Hematopoietic multipotent progenitor cell (in vitro differentiated cells): Measurements from ENCODE around the gene LHFPL2. TPM values are rescaled to one million over a fixed set of nuclear protein-coding genes. Genes with fewer than 3 reads are reported as not detected.
"Not testable (repeated sequence)": the region's sequence is repeated elsewhere in the genome, so short reads cannot be mapped to it uniquely, and the experiment has no call there.

Source experiments
- DNase-seq, 3 donors: peaks; one replicate each; pipeline ENCODE4 v3.0.0-alpha.2; 2011 to 2015; ENCODE audit warnings: low read depth in 2 of 3, low spot score in 2 of 3
- total RNA-seq: library from RNA; depleted of rRNA; stranded (reverse); fragments of >200 nt; gene quantifications from one replicate; pipeline ENCODE4 v1.2.3, GENCODE V29; 2012

LHFPL2 gene
- total RNA-seq, 1 donor = 19.7 TPM

GRCh38 chr5:78667461-78668103, 19.0 kb upstream of the LHFPL2 start:
- no peak for DNase-seq

DNA sequence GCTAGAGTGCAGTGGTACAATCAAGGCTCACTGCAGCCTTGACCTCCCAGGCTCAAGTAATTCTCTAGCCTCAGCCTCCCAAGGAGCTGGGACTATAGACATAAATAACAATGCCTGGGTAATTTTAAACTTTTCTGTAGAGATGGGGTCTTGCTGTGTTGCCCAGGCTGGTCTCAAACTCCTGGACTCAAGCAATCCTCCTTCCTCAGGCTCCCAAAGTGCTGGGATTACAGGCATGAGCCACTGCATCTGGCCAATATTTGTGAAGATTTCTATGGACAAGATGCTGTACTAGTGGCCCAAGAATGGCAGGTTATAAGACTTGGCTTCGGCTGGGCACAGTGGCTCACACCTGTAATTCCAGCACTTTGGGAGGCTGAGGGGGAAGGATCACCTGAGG, 18.4 kb upstream of the LHFPL2 start:
- DNase-seq = not testable (repeated sequence)

GRCh38 chr5:78666041-78666444, 17.5 kb upstream of the LHFPL2 start:
- DNase-seq = no peak

DNA sequence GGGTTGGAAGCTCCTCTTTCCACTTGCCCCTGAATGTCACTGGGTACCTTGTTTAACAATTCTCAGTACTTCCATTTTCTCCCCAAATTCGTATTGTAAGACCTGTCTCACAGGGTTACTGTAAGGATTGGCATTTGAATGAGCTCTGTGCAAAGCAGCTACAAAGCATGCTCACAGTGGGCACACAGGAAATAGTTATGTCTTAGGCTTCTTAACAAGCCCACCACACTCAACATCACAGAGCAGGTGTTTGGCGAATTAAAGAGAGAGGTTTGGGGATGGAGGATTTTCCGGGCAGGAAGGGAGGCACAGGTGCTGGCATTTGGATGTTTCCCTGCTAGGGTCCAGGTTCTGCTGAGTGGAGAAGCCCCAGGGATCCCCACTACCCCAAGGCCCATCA, 17.0 kb upstream of the LHFPL2 start:
- no peak for DNase-seq

- DNase-seq = no peak
These were observed 13.8 kb upstream of the LHFPL2 start for GRCh38 chr5:78662323-78662722.

- DNase-seq = no peak
These were observed 13.1 kb upstream of the LHFPL2 start for GRCh38 chr5:78661691-78662090.

- no peak for DNase-seq
These were observed 12.5 kb upstream of the LHFPL2 start for GRCh38 chr5:78661044-78661443.

GRCh38 chr5:78660401-78660800, 11.8 kb upstream of the LHFPL2 start:
- no peak for DNase-seq

GRCh38 chr5:78659714-78660113, 11.1 kb upstream of the LHFPL2 start:
- no peak for DNase-seq

DNA sequence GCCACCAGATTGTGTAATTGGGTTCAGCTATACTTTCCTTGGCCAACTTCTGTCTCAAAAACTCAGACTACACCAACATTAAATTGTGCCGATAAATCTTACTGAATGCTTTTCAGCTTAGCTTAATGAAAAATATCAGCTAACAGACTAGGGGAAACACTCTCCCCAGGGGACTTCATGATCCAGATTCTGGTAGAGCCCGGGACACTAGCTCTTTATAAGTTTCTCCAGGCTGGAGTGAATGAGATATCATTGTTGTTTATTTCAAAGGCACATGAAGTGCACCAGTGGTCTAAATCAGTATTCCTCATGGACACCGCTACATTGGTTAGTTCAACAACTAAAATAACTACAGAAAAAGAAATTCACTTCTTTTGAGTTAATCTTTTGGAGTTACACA, 10.5 kb upstream of the LHFPL2 start:
- DNase-seq = no peak

DNA sequence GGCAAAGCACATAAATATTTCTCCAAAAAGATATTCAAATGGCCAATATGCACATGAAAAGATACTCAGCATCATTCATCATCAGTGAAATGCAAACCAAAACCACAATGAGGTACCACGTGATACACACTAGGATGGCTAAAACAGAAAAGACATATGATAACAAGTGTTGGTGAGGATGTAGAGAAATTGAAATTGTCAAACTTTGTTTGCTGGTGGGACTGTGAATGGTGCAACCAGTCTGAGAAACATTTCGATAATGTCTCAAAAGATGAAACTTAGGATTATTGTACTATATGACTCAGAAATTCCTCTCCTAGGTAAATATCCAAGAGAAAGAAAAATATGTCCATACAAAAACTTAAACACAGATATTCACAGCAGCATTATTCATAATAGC, 8.6 kb upstream of the LHFPL2 start:
- DNase-seq = no peak

DNA sequence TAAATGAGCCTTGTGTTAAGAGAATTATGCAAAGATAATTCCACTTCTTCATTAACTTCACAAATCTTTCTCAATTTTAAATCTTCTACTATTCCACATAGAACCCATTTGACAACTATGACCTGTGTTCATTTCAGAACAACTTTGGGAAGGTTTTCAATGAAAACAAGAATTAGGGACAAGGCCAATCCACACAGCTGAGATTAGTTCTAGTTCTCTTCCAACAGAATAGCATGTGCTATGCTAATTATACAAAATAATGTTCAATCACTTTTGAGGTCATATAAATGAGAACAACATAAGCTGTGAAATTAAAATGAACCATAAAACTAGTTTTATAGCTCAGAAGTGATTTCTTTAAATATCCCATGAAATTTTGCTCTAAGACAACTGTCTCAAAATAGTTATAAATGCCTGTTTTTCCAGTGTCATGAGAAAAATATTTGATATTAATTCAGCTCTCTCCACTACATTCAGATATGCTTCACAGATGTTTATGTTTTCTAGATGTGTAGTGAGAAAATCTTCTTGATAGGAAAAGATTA, 7.2 kb upstream of the LHFPL2 start:
- DNase-seq = no peak

DNA sequence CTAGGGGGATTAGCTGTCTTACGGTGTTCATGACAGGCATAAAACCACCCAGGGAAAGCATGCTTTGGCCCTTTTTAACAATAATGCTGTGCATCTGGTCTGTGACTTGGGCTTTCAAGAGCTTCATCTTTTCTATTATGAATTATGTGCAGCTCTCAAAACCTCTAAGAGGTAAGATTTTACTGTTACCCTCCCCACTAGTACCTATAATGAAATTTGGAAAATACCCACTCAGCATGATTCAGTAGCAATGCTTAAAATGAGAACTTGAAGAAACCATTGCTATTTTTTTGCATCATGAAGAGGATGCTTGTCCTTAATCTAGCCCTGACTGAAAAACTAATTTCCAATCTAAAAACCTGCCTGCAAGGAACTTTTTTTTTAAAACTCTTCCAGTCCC, 5.8 kb upstream of the LHFPL2 start:
- no peak for DNase-seq

GRCh38 chr5:78653681-78654366, 5.3 kb upstream of the LHFPL2 start:
- DNase-seq = no peak

GRCh38 chr5:78653031-78653430, 4.5 kb upstream of the LHFPL2 start:
- DNase-seq = no peak

DNA sequence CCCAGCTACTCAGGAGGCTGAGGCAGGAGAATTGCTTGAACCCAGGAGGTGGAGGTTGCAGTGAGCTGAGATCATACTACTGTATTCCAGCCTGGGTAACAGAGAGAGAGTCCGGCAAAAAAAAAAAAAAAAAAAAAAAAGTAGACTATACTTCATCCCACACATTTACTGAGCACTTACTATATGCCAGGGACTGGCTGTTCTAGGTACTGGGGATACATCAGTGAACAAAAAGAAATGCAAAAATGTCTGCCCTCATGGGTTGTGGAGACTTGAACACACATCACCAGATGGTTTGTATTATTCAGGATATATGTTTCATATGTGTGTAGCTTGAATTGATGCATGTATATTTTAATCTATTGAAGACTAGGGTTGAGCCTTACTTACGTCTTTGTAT, 2.9 kb upstream of the LHFPL2 start:
- no peak for DNase-seq

DNA sequence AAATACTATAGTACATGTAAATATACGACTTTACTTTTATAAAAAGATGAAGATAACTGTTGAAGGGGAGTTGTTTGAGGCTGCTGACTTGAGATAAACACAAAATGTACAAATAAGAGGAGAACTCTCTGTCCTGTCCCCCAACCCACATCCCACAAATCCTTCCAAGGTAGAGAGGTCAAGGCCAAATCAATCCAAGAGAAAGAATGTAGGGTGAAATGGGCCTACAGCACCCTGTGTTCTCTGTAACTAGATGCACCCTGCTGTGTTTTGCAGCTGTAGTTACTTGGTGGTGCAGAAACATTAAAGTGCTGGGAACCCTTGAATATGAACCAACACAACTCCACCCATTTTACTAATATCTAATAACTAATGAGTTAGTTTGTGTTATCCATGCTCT, 2.0 kb upstream of the LHFPL2 start:
- DNase-seq = no peak

DNA sequence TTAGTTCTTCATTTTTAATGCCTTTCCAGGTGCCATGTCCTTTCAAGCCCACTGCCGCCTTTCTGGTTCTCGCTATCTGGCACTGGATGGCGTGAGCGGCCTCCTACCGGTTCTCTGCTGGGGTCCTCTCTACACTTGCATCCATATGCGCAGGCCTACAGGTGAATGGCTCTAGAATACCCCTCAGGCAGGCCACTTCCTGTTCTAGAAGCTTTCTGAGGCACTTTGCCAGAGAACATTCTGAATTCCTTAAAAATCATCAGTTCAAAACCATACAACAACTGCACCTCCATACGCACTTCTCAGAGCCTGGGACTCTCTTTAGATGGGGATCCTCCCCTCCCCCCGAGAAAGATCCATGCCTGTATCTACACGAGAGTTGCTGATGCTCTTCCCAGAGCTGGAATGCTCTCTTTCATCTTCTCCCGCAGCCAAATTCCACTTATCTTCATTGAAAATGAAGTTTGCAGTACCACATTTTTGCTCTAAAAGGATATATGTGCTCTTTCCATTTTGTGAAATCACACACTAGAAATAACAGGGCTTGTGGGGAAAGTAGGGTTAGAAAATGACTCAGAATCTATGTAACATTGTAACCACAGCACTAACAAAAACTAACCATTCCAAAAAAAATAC, 1.4 kb upstream of the LHFPL2 start:
- DNase-seq = no peak

DNA sequence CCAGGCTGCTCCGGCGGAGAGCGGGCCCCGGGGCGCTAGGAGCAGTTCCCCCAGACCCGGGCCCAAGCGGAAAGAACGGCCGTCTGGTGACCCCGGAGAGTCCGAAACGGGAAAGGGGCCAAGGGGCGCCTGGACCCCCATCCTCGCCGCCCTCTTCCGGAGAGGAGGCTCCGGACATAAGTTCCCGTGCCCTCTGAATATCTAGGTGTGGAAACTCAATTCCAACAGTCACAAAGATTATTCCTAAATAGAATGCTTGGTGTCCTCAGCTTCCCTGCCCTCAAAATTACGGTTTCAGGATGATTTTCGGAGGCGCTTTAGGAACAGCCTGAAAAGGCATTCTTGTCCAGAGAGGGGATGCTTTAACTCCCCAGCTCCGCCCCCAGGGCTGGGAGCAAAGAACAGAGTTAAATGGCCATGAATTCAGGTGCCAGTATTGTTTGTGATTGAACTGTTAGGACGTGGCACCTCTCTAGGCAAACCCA, 681 bp upstream of the LHFPL2 start:
- no peak for DNase-seq

DNA sequence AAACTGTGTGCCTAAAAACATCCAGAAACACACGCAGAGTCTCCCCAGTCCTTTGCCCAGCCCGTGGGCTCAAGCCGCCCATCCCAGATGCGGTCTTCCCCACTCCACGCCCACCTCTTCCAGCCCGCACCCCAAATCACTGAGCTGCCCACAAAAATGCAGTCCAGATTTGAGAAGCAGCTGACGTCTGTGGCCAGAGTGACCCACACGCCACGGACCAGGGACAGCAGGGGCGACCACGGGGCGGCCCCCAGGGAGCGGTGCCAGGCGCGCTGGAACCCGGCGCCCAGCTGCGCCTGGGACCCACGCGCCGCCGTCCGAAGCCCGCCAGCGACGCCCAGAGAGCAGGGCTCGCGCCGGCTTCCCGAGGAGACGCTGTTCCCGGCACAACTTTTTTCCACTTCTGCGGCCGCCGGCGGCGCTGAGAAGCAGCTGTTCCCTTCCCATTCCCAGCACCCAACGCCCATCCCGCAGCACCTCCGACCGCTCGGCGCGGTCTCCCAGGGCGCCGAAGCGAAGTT, 674 bp downstream of the LHFPL2 start:
- no peak for DNase-seq

- DNase-seq = peak in 1 of 3 donors; percentile 17
These were observed 1.2 kb downstream of the LHFPL2 start for GRCh38 chr5:78647351-78647818.
